Mucosa of descending colon (tissue), 3 donors: ENCODE data around the gene GLUD1. TPM values are rescaled to one million over a fixed set of nuclear protein-coding genes. Genes with fewer than 3 reads are reported as not detected.
A peak's percentile ranks its signal among the peaks of the same experiment; 100 is the strongest.
"Not testable (repeated sequence)": the region's sequence is repeated elsewhere in the genome, so short reads cannot be mapped to it uniquely, and the experiment has no call there.

Source experiments
- ATAC-seq: fragments of 200-7000 bp; cut with Tn5 transposase; one replicate; pipeline ENCODE4 v1.9.1; 2020; ENCODE audit warnings: mild to moderate bottlenecking, moderate library complexity
- DNase-seq, 3 donors: peaks; one replicate each; pipeline ENCODE4 v3.0.0-alpha.2; 2020
- H3K36me3 ChIP-seq: fragments of 200-600 bp; one replicate; pipeline ENCODE4 v1.8.0; 2021; ENCODE audit warnings: low read depth, mild to moderate bottlenecking
- H3K4me1 ChIP-seq: fragments of 200-600 bp; one replicate; pipeline ENCODE4 v1.8.0; 2021; ENCODE audit warnings: low read depth, mild to moderate bottlenecking
- H3K4me3 ChIP-seq: fragments of 200-600 bp; one replicate; pipeline ENCODE4 v1.8.0; 2021; ENCODE audit warnings: mild to moderate bottlenecking
- H3K9me3 ChIP-seq: fragments of 200-600 bp; one replicate; pipeline ENCODE4 v1.8.0; 2021; ENCODE audit warnings: mild to moderate bottlenecking
- intact Hi-C, 2 donors: fragments of 100-400 bp; cut with DNase I in 1 of 2; cut with micrococcal nuclease in 1 of 2; formaldehyde crosslinking; loops; one replicate each; pipeline versions ENCODE4 v1.11.0 to v1.11.1; 2022; cut with DNase I, micrococcal nuclease
- total RNA-seq, 3 donors: library from RNA; stranded (reverse); fragmentation: NEBNext Ultra II Directional in 2 of 3; extraction: Animal tissue kit (Norgen Biotek cat#: 25700) in 2 of 3; gene quantifications; one replicate each; pipeline versions ENCODE4 v1.2.1 to v1.2.4, GENCODE V29; 2021 to 2023
- TF ChIP-seq, protein P1 (sequence below): fragments of 200-600 bp; IDR thresholded peaks from one replicate; pipeline ENCODE4 v1.8.0; 2022; ENCODE audit warnings: antibody characterized with exemption, mild to moderate bottlenecking
- donor health status: DM: no; HTN: no; CAD: no; lungs with moderate emphysema.
- donor health status: DM: no; HTN: no; CAD: no.
- donor health status: DM: no; HTN: yes; CAD: no.

Gene GLUD1
- total RNA-seq, 3 donors from 2014 or later, result 114 to 141 (median 131) TPM

DNA sequence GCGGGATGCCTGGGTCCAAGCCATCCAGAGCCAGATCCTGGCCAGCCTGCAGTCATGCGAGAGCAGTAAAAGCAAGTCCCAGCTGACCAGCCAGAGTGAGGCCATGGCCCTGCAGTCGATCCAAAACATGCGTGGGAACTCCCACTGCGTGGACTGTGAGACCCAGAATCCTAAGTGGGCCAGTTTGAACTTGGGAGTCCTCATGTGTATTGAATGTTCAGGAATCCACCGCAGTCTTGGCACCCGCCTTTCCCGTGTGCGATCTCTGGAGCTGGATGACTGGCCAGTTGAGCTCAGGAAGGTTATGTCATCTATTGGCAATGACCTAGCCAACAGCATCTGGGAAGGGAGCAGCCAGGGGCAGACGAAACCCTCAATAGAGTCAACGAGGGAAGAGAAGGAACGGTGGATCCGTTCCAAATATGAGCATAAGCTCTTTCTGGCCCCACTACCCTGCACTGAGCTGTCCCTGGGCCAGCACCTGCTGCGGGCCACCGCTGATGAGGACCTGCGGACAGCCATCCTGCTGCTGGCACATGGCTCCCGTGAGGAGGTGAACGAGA is 85.4 kb downstream of the GLUD1 start:
- intact Hi-C loops, ATAC-seq, DNase-seq, H3K4me3 ChIP-seq, H3K4me1 ChIP-seq, H3K36me3 ChIP-seq, H3K9me3 ChIP-seq: not testable (repeated sequence)

DNA sequence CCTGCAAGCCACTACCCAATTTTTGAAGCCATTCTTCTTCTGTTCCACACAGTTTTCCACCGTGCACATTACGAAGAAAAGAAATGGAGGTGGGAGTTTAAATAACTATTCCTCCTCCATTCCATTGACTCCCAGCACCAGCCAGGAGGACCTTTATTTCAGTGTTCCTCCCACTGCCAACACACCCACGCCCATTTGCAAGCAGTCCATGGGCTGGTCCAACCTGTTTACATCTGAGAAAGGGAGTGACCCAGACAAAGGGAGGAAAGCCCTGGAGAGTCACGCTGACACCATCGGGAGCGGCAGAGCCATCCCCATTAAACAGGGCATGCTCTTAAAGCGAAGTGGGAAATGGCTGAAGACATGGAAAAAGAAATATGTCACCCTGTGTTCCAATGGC is 86.3 kb downstream of the GLUD1 start:
- H3K4me3 ChIP-seq, H3K9me3 ChIP-seq, intact Hi-C loops, H3K36me3 ChIP-seq, H3K4me1 ChIP-seq: not testable (repeated sequence)
- ATAC-seq (peak; percentile 44), DNase-seq (peak; percentile 63 to 72 (median 64))

DNA sequence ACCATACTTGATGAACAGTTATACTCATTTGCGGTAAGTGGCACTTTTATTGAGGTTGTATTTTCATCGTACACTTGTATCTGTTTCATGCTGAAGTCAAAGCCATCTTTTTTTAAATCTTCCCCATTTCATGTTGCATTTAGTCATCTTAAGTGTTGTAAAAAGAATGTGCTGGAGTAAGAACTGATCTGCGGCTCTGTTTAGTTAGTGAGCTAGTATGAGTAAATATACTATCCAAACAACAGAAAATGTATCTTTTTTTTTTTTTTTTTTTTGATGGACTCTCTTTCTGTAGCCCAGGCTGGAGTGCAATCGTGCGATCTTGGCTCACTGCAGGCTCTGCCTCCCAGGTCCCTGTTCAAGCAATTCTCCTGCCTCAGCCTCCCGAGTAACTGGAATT is 87.0 kb downstream of the GLUD1 start:
- H3K9me3 ChIP-seq, DNase-seq, H3K4me3 ChIP-seq, intact Hi-C loops, ATAC-seq, H3K36me3 ChIP-seq, H3K4me1 ChIP-seq: not testable (repeated sequence)

DNA sequence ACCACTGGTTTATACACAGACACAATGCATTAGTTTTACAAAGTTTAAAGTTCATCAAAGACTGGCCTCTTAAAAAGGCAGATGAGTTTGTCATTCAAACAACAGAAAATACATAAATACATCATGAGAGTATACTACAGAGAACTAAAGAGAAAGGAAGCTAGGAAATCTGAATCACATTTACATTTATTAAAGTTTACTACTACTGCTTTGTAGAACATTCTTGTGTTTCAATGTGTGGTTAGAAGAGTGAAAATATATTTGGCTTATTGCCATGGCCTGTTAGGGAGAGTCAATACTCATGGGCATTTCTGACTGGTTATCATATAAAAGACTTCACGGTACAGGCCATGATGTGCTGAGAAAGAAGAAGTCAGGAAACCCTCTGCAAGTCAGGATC is 87.5 kb downstream of the GLUD1 start:
- H3K4me3 ChIP-seq, H3K9me3 ChIP-seq, H3K4me1 ChIP-seq, H3K36me3 ChIP-seq, intact Hi-C loops, ATAC-seq, DNase-seq: not testable (repeated sequence)

DNA sequence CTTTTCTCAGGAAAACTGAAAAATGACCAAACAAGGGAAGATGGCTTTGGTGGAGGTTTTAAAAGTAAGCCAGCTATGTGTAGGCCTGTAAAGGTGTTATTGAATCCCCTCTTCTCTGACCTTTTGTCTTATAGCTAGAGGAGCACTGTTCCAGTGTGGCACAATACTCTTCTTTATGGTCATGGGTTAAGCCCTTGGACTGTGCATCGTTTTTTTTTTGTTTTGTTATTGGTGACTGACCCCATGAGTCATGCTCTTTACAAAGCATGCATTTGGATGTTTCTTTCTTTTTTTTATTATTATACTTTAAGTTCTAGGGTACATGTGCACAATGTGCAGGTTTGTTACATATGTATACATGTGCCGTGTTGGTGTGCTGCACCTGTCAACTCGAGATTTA is 94.2 kb downstream of the GLUD1 start:
- no peaks in the 10 kb centered on the region for H3K9me3 ChIP-seq
- no peaks in the 10 kb centered on the region for H3K36me3 ChIP-seq
- TF ChIP-seq, protein P1, sequence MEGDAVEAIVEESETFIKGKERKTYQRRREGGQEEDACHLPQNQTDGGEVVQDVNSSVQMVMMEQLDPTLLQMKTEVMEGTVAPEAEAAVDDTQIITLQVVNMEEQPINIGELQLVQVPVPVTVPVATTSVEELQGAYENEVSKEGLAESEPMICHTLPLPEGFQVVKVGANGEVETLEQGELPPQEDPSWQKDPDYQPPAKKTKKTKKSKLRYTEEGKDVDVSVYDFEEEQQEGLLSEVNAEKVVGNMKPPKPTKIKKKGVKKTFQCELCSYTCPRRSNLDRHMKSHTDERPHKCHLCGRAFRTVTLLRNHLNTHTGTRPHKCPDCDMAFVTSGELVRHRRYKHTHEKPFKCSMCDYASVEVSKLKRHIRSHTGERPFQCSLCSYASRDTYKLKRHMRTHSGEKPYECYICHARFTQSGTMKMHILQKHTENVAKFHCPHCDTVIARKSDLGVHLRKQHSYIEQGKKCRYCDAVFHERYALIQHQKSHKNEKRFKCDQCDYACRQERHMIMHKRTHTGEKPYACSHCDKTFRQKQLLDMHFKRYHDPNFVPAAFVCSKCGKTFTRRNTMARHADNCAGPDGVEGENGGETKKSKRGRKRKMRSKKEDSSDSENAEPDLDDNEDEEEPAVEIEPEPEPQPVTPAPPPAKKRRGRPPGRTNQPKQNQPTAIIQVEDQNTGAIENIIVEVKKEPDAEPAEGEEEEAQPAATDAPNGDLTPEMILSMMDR, result no peak
- ATAC-seq, result no peak
- intact Hi-C loops, result no loop called here
- H3K4me3 ChIP-seq, result no peak overlapping the region
- no peaks in the 10 kb centered on the region for H3K4me1 ChIP-seq
- no peak for DNase-seq

Other genes with a start within 250 kb of the GLUD1 start
- 10 to 100 TPM in 1 of 3 donors, 1 to 10 TPM in 2; 5.7 to 11.5 (median 8.3) TPM for gene MMRN2, start 137.2 kb downstream of the GLUD1 start, total RNA-seq
- 10 to 100 TPM in 1 of 3 donors, 1 to 10 TPM in 2; 2.9 to 22.1 (median 8.3) TPM for gene SNCG, start 136.2 kb downstream of the GLUD1 start, total RNA-seq
- gene ADIRF, start 126.4 kb downstream of the GLUD1 start, total RNA-seq, result 100 to 1,000 TPM in 1 of 3 donors, 10 to 100 TPM in 2; 48.6 to 127 (median 90.6) TPM
- gene FAM25A, start 74.5 kb downstream of the GLUD1 start, total RNA-seq, result not detected
- 10 to 100 TPM; 28.0 to 32.2 (median 28.7) TPM for gene SHLD2, start 363 bp upstream of the GLUD1 start, total RNA-seq
- 1 to 10 TPM; 1.3 to 2.4 (median 2.3) TPM for gene NUTM2A, start 130.6 kb upstream of the GLUD1 start, total RNA-seq